Left ventricle myocardium inferior (tissue), 1 donor: ENCODE measurements around the gene DGKE. TPM values are rescaled to one million over a fixed set of nuclear protein-coding genes. Genes with fewer than 3 reads are reported as not detected.

ENCODE experiments used
- DNase-seq: peaks from one replicate; pipeline ENCODE4 v3.0.0-alpha.2; 2020
- H3K27ac ChIP-seq: fragments of 200-600 bp; replicated peaks from 2 replicates; pipeline ENCODE4 v1.8.0; 2021
- H3K27me3 ChIP-seq: fragments of 200-600 bp; 2 replicates; pipeline ENCODE4 v1.8.0; 2021; ENCODE audit warnings: low read depth
- H3K36me3 ChIP-seq: fragments of 200-600 bp; 2 replicates; pipeline ENCODE4 v1.8.0; 2021
- H3K4me1 ChIP-seq: fragments of 200-600 bp; 2 replicates; pipeline ENCODE4 v1.8.0; 2021
- H3K4me3 ChIP-seq: fragments of 200-600 bp; 2 replicates; pipeline ENCODE4 v1.8.0; 2021; ENCODE audit warnings: mild to moderate bottlenecking, moderate library complexity
- H3K9me3 ChIP-seq: fragments of 200-600 bp; replicated peaks from 2 replicates; pipeline ENCODE4 v1.8.0; 2021
- intact Hi-C: fragments of 100-400 bp; cut with micrococcal nuclease; formaldehyde crosslinking; loops from one replicate; pipeline ENCODE4 v1.11.0; 2022
- total RNA-seq: library from RNA; stranded (reverse); fragmentation: NEBNext Ultra II Directional; extraction: Animal tissue kit (Norgen Biotek cat#: 25700); gene quantifications from one replicate; pipeline ENCODE4 v1.2.1, GENCODE V29; 2021
- TF ChIP-seq, protein P1 (sequence below): fragments of 200-600 bp; IDR thresholded peaks from 2 replicates; pipeline ENCODE4 v1.8.0; 2021; ENCODE audit warnings: antibody characterized with exemption, mild to moderate bottlenecking, borderline replicate concordance
- donor health status: DM: no; HTN: yes; CAD: no; lungs with severe emphysema.

DGKE gene
- total RNA-seq, 1 donor from 2014 or later: 4.2 TPM

DNA sequence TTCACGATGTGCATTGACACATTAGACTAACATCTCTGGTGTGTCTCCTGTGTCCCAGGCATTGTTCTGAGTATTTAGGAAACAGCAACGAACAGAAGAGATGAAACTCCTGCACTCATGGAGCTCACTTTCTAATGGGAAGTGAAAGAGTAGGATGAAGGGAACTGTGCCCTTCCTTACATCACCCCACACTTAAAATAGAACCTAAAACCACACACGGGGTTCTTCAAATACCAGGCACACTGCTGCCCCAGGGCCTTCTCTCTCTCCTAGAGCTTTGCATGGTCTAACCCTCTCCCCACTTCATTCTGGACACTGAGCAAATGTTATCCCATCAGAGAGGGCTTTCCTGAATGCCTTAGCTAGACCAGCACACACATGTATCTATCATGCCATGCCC, 46.2 kb downstream of the DGKE start:
- Histone ChIP-seq H3K27me3 (no peaks in the 10 kb centered on the region), H3K4me1 (peaks cover 6% of the 10 kb centered on the region), H3K36me3 (no peaks in the 10 kb centered on the region), H3K4me3 (no peak overlapping the region), H3K9me3 (no peaks in the 10 kb centered on the region), H3K27ac (no peak overlapping the region)
- no peak for DNase-seq
- TF ChIP-seq, protein P1, sequence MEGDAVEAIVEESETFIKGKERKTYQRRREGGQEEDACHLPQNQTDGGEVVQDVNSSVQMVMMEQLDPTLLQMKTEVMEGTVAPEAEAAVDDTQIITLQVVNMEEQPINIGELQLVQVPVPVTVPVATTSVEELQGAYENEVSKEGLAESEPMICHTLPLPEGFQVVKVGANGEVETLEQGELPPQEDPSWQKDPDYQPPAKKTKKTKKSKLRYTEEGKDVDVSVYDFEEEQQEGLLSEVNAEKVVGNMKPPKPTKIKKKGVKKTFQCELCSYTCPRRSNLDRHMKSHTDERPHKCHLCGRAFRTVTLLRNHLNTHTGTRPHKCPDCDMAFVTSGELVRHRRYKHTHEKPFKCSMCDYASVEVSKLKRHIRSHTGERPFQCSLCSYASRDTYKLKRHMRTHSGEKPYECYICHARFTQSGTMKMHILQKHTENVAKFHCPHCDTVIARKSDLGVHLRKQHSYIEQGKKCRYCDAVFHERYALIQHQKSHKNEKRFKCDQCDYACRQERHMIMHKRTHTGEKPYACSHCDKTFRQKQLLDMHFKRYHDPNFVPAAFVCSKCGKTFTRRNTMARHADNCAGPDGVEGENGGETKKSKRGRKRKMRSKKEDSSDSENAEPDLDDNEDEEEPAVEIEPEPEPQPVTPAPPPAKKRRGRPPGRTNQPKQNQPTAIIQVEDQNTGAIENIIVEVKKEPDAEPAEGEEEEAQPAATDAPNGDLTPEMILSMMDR: no peak
- intact Hi-C loops: no loop called here

DNA sequence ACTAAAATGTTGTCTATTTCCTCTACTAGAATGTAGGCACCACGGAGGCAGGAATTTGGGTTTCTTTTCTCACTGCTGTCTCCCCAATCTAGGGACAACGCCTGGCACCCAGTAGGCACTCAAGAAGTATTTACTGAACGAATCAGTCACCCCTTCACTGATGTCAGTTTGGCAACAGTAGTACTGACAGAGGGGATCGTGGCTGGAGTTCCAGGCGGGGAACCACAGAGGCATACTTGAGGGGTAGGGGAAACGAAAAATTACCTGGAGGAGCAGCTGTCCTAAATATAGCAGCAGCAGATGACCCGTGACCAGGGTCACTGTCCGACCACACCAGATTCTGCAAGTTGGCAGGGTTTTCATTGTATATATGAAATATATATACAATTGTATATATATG, 46.6 kb downstream of the DGKE start:
- Histone ChIP-seq H3K27ac (no peak overlapping the region), H3K36me3 (no peaks in the 10 kb centered on the region), H3K9me3 (no peaks in the 10 kb centered on the region), H3K4me1 (peaks cover 6% of the 10 kb centered on the region), H3K4me3 (no peak overlapping the region), H3K27me3 (no peaks in the 10 kb centered on the region)
- TF ChIP-seq, protein P1: no peak
- no peak for DNase-seq
- intact Hi-C loops: no loop called here

DNA sequence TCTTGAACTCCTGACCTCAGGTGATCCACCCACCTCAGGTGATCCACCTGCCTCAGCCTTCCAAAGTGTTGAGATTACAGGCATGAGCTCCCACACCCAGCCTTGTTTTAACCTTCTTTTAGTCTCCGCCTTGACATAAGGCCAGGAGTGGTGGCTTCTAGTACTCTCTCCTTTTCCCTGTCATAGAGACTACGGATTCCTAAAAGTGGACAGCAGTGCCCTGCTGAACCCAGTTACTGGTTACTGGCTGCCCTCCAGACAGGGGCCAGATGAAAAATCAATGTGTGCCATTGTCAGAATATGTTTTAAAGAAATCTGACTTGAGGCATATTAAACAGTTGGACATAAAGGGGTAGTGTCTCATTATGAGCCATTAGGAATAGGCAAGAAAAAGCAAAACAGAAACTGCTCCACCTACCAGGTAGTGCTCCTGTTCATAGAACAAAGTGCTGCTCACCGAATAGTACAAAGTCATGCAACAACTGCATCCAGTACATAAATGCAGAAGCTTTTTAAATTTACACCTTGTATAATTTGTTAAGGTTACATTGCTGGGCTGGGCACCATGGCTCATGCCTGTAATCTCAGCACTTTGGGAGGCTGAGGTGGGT, 47.8 kb downstream of the DGKE start:
- no peak overlapping the region for H3K4me3 ChIP-seq
- intact Hi-C loops: no loop called here
- DNase-seq: no peak
- H3K4me1 ChIP-seq: peaks cover 2% of the 10 kb centered on the region
- H3K9me3 ChIP-seq: no peaks in the 10 kb centered on the region
- no peak overlapping the region for H3K27ac ChIP-seq
- no peaks in the 10 kb centered on the region for H3K27me3 ChIP-seq
- TF ChIP-seq, protein P1: no peak
- peaks cover 9% of the 10 kb centered on the region for H3K36me3 ChIP-seq

DNA sequence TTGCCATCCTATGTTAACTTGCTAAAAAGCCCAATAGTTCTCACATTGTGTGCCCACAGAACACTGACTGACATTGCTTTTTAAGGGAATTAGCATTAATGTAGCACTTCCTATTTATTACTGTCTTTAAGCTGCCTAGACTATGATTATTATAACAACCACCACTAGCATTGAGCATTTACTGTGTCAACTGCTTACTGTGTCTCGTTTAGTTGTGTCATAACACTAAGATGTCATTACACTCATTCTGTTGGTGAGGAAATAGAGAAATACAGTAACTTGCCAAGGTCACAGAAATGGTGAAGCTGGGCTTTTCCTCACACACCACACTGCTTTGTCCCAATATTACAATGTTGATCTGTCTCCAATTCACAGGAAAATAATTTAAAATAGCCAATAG, 49.7 kb downstream of the DGKE start:
- Histone ChIP-seq H3K27ac (no peak overlapping the region), H3K4me1 (no peaks in the 10 kb centered on the region), H3K27me3 (no peaks in the 10 kb centered on the region), H3K9me3 (peaks cover 11% of the 10 kb centered on the region), H3K36me3 (peaks cover 24% of the 10 kb centered on the region), H3K4me3 (no peak overlapping the region)
- DNase-seq: no peak
- TF ChIP-seq, protein P1: no peak
- intact Hi-C loops: no loop called here

DNA sequence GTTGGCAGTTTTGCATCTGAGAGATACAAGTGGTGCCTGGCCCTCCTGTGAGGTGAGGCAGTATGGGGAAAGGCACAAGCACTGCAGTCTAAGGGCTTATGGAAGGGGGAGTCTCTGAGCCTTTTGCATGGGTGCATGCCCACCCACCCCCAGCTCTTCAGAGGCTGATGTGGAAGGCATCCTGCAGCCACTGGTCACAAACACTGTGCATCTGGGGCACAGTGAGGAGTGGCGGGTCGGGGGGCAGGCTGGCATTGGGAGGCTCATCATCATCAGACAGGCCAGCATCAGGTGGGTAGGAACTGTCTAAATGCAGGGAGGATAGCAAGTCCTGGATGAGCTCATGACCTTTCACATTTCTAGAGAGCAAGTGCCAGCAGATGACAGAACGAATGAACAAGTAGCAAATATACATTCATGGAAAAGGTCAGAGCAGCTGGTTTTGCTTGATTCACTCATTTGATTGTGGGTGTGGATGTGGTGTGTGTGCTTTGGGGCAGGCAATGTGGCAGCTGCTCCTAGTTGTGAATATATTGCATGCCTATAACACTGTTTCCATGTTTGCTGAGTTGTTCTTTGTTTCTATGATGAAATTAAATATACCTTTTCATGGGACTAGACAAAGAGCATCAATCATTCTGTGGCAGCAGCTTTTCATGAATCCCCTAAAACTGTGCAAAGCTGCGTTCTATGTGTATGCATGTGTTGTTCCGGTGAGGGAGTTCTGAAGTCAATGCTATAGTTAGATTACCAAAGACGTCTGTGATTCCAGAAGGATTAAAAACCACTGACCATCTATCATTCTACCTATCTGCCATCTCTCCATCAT, 50.7 kb downstream of the DGKE start:
- intact Hi-C loops: no loop called here
- Histone ChIP-seq H3K4me3 (no peak overlapping the region), H3K9me3 (peaks cover 13% of the 10 kb centered on the region), H3K27ac (no peak overlapping the region), H3K36me3 (peaks cover 32% of the 10 kb centered on the region), H3K4me1 (no peaks in the 10 kb centered on the region), H3K27me3 (no peaks in the 10 kb centered on the region)
- no peak for DNase-seq
- TF ChIP-seq, protein P1: no peak
